Fibroblast of skin of left biceps (primary cell): ENCODE results near the gene NT5DC4.
A peak's percentile ranks its signal among the peaks of the same experiment; 100 is the strongest.

ENCODE experiments used
- DNase-seq, 2 experiments: peaks; one replicate each; pipeline ENCODE4 v3.0.0-alpha.2; 2013; ENCODE audit warnings: low read depth in 2 of 2

Gene NT5DC4

DNA sequence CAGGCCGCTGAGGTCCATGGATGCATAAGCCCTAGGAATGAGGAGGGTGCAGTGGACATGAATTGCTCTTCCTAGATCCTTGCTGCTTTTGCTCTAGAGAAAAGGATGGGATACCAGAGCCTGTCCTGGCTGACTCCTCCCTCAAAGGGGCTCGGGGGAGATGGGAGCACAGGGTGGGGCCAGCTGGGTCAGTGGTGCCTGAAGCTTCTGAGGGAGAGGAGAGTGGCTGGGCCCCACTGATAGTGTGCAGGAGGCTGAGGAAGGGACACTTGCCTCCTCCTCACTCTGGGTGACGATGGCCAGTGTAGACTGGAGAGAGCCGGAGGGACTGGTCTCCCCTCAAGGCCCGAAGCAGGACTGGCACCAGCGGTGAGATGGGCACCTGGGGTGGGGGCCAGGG lies at the start of gene NT5DC4:
TSS of gene NT5DC4 (plus strand) at position 236 of the 400 bp plus-strand sequence. CDS start at position 296, 60 bp downstream.
- DNase-seq: no peak

DNA sequence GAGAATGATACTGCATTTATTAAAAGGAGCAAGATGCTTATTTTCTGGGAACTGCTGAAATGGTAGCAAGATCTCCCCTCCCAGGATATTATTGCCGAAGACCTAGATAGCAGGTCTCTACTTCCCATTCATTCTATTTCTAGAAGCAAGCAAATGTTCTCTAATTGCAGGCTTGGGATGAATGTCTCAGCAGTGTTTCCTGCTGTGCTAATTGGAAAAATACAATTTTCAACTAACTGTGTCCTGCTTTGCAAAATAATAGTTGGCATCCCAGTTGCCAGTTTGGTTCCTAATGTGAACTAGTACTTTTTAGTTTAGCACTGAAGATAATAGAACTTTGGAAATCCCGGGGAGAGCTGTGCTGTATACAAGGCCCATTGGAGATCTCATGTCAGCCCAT lies 49.0 kb upstream of the NT5DC4 start:
- no peak for DNase-seq

DNA sequence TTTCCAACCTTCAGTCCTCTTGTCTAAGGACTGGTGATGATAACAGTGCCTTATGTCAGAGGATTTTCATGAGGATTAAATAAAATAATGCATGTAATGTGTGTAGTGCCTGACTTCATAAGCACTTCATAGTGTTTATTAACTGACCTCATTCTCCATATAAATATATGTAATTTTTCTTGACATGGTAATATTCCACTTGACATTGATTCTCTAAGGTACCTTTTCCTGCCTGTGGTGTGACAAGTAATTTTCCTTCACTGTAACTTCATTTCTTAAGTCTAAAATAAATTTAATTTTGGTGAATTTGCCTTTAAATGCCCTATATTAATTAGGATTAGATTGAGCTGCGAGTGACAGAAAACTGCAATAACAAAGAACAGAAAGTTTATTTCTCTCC lies 47.8 kb upstream of the NT5DC4 start:
- DNase-seq: no peak

DNA sequence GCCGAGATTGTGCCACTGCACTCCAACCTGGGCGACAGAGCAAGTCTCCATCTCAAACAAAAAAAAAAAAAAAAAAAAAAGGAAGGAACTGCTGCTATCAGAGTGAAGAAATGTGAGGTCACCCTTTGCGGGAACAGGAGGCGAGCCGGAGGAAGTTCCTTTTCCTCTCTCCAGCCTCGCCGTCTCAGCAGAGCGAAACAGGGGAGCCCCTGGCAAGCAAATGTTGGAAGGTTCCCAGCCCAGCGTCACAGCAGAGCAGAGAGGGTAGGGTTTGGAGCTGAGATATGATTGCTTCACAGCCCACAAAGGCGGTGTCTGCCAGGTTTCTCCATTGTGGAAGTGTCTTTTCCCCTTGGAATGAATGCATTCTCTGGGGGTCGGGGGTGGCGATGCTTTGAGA lies 46.6 kb upstream of the NT5DC4 start:
- DNase-seq: no peak

DNA sequence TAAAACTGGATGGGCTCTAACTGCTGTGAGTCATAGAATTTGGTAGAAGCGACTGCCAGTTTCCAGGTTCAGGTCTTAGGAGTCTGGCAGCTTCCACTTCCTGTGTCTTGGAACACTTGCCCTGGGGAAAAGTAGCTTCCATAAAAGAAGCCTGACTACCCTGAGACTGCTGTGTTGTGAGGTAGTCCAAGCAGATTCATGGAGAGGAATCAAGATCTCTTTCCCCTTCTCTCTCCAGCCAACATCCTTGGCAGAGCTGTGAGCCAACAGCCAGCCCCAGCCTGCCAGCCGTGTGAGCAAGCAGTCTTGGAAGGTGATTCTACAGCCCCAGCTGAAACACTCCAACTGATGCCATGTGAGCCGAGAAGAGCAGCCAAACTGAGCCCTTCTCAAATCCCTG lies 41.3 kb upstream of the NT5DC4 start:
- no peak for DNase-seq

DNA sequence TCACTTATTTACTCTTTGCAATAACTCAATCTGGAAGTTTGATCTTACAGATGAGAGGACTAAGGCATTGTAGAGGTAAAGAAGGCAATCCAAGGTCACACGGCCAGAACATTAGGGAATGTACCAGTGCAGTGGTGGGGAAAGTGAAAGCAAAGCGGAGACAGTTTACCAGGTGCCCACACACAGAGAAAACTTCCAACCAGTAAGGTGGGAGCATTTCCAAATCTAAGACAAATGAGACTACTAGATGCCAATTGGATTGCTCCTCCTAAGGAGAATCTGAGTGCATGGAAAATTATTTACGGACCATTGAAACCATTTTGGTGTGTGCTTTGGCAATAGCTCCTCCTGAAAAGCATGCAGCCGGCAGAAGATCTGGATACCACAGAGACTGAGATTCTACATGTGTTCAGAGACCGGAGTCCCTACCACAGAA lies 40.1 kb upstream of the NT5DC4 start:
- no peak for DNase-seq

DNA sequence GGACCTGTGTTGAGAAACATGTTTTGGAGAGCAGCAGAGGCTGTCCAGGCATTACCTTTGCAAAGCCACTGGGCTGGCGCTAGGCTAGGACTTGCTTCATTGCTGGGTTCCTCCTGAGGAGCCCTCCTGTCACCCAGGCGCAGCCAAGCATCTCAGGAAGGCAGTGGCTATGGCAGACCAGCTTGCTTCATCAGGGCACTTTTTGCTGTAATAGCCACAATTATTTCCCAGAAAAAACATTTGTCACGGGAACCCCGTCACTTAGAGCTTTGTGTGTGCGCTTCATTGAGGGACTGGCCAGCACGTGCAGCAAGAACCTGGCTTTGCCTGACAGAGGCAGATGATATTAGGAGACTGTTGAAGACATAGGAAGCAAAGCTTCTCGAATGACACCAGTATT lies 38.7 kb upstream of the NT5DC4 start:
- no peak for DNase-seq

DNA sequence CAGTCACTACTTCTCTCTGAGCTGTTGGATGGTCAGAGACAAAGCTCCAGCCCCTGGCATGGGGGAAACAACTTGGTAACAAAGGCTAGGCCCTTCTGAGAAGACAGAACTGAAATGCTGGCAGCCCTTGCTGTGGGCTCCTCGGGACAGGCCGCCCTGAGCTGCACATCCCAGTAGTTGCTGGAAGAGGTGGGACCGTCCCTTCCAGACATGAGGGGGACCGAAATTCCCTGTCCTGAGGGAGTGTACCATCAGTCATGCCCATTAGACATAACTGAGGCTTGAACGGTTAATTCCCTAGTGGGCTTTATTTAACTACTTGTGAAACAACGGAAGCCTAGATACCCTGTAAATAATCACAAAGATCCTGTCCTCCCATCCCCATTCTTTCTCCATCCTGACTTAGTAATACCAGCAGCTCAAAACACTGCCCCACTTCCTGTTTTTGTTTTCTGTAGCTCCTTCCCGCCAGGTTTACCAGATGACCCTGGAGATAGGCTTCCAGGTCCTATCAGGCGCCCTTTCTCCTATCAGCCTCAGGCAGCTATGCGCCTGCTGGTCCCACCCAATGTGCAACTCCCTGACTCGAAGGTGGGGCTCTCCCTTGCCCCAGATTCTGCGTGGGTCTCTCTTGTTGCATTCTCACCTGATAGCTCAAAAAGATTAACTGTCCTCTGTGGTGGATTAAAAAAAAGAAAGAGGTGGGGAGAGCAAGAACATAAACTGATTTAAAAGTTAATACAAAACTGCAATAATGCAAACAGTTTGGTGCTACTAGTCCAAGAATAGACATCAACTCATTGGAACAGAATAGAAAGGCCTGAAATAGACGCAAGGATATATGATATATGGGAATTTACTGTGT lies 37.0 kb upstream of the NT5DC4 start:
- DNase-seq: no peak

DNA sequence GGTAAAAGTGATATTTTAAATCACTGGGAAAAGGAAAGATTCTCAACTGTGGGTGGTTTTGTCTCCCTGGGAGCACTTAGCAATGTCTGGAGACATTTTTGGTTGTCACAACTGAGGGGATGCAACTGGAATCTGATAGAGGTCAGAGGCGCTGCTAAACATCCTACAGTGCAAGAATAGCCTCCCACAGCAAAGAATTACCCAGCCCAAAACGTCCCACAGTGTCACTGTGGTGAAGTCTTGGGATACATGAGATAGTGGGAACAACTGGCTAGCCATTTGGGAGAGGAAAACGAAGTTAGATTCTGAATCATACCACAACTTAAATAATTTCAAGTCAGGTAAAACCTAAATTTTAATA lies 36.4 kb upstream of the NT5DC4 start:
- DNase-seq: no peak

DNA sequence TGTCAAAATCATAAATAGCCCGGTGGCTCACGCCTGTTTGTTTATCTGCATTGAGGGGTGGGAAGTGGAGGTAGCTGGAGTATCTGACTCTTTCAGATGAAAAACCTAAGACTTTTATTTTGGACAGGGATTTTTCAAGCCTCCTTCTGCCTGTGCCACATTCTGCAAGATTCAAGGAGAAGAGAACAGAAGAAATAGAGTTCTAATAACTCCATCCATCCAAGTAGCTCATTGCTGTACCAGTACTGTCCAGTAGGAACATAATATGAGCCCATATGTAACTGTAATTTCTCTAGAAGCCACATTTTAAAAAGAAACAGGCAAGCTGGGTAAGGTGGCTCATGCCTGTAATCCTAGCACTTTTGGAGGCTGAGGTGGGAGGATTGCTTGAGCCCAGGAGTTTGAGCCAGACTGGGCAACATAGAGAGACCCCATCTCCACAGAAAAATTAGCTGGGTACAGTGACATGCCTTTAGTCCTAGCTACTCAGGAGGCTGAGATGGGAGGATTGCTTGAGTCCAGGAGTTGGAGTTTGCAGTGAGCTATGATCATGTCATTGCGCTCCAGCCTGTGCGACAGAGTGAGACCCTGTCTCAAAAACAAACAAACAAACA lies 35.4 kb upstream of the NT5DC4 start:
- DNase-seq: no peak

DNA sequence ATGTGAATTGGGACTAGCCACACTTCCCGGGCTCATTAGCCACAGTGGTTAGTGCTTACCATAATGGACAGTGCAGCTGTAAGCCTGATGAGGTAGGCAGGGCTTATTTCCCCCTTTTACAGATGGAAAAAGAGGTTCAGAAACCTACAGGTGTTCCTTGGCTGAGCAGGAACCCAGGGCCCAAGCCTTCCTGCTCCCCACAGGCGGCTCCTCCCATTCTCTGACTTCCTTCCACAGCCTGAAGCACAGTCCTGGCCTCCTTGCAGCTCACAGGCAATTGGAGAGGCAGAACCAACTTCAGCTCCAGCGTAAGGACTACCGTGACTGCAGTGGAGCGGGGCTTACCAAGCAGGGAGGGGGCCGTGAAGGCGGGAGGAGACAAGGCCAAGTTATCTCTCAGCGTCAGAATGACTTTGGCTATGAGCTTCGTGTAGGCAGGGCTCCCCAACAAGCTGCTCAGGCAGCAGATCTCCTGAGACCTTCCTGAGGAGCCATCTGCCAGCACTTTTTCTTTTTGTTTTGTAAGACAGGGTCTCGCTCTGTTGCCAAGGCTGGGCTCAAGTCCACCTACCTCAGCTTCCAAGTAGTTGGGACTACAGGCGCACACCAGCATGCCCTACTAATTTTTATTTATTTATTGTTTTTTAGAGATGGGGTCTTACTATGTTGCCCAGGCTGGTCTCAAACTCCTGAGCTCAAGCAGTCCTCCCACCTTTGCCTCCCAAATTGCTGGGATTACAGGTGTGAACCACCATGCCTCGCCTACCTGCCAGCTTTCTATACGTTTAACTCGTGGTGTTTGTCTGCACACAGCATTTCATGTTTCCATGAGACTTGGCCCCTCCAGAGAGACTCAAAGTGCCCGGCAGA lies 34.2 kb upstream of the NT5DC4 start:
- no peak for DNase-seq

DNA sequence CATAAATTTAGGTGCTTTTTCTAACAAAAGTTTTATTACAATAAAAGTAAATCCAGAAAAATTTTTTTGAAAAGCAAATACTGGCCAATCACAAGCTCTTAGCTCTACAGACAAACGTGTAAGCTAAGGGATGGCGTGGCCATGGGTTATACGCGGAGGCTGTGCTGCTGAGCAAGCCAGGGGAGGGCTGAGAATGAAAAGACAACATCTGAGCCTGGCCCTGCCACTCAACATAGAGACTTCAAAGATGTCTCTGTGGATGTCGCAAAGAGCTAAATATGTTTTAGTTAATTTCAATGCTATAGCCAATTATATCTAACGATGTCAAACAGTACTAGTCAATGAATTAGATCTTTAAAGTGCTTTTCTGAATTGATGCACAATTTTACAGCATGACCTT lies 33.3 kb upstream of the NT5DC4 start:
- no peak for DNase-seq

DNA sequence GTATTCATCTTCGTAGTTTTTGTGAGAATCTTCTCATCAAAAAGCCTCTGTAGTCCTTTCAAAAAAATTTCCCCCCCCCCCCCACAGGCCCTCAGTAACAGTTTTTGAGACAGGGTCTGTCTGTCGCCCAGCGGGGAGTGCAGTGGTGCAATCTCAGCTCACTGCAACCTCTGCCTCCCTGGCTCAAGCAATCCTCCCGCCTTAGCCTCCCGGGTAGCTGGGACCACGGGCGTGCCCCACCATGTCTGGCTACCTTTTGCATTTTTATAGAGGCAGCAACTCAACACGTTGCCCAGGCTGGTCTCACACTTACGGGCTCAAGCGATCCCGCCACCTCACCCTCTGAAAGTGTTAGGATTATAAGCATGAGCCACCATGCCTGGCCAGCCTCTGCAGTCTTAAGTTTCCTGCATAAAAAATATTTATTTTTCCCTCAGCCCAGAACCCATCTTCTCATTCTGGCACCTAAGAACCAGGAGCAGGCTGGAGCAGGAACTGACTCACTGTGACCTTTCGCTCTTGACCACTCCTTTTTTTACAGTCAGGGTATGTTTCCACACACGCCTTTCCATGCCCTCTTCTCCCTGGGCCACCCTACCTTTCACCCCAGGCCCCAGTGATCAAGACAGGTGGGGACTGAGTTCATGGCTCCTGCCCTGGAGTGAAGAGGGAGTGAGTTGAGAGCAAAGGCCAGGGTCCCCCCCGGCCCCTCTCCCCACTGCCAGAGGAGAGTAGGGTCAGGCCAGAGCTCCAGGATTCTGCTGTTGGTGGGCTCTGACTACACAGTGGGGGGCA lies 32.5 kb upstream of the NT5DC4 start:
- DNase-seq: no peak

DNA sequence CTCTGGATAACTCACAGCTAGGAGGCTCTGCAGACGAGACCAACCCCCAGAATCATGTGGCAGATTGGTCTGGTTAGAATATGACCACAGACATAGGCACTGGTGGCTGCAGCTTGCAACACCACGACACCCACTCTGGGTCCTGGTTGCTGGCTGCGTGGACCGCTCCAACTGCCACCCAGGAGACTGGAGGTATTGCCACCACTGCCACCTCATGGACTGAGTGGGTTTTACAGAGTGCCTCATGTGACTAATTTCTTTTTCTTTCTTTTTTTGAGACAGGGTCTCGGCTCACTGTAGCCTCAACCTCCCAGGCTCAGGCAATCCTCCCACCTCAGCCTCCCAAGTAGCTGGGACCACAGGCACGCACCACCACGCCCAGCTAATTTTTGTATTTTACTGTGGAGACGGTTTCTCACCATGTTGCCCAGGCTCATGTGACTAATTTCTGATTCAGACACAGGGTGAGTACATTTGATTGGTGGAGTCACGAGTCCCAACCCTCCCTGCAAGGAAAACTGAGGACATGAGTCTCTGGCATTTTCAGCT lies 29.9 kb upstream of the NT5DC4 start:
- no peak for DNase-seq

DNA sequence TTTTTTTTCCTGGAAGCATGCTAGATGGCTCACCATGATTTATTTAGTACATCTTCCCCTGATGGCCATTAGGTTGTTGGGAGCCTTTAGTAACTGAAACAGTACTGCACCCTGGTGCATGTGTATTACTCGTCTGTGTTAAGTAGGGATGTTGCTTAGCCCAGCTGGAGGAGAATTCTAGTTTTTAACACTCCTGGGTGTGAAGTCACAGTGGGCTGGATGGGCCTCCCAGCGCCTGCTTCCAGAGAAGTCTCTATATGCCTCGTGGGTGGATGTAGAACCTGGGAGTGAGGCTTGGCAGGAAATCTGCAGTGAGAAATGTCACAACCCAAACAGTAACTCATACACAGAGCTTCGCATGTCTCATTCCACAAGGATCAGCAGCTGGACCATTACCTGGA lies 28.9 kb upstream of the NT5DC4 start:
- DNase-seq: no peak

DNA sequence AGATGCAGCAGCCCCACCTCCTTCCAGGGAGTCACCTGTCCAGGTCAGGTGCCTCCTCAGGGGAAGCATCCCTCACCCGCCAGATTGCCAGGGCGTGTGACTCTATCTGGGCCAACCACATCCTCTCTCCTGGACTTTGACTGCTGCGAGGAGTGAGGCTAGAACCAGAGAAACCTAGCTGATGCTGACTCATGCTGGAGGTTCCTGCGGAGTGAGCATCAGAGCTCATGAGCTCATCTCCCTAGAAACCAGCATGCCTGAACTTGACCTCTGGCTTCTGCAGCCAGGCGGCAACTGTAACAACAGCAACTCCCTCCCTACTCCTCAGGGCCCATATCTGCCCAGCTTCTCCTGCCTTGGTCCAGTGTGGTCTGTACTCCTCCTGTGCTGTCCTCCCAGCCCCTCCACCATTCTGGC lies 28.3 kb upstream of the NT5DC4 start:
- DNase-seq: peak; percentile 42 to 44

DNA sequence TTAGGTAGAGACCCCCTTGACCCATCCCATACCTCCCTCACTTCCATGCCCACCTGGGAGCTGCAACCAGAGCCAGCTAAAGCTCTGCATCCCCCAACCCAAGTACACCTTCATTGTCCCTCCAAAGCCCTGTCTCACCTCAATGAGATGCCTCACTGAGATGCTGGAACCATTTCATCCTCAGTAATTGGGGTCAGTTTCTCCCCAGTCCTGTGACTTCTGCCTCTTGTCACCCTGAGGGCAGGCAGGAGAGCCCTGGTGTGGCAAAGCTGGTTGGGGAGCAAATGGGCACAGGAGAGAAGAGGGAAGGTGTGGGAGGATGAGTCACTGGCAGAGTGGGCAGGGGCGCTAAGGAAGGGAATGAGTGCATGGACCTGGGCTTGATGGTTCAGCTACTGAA lies 27.9 kb upstream of the NT5DC4 start:
- no peak for DNase-seq

DNA sequence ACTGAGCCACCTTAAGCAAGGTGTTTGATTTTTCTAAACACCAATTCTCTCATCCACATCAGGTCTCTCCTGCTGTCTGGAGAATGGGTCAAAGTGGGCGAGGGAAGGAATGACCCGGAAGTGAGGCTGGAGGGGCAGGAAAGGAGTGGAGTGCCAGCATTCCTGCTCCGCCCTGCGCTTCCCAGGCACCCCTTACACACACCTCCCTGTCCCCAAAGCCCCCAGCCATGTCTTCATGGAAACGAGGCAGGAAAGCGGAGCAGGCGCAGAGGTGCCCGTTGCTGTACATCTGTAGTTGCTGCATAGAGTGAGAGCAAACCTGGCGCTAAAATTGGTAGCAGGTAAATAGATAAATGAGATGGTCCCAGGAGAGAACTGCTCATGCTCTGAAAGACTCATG lies 27.2 kb upstream of the NT5DC4 start:
- no peak for DNase-seq

DNA sequence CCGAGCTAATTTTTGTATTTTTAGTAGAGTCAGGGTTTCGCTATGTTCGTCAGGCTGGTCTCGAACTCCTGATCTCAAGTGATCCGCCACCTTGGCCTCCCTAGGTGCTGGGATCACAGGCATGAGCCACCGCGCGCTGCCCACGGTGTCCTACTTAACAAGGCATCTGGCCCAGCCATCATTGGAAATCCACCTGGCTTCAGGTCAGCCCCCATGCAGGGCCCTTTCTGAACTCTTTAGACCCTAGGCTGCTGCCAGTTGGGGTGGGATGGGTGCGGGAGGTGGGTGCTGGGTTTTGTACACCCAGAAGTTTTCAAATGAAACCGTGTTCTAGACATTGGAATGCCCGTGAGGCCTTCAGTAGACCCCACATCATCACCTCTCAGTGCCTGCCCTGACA lies 26.6 kb upstream of the NT5DC4 start:
- no peak for DNase-seq

DNA sequence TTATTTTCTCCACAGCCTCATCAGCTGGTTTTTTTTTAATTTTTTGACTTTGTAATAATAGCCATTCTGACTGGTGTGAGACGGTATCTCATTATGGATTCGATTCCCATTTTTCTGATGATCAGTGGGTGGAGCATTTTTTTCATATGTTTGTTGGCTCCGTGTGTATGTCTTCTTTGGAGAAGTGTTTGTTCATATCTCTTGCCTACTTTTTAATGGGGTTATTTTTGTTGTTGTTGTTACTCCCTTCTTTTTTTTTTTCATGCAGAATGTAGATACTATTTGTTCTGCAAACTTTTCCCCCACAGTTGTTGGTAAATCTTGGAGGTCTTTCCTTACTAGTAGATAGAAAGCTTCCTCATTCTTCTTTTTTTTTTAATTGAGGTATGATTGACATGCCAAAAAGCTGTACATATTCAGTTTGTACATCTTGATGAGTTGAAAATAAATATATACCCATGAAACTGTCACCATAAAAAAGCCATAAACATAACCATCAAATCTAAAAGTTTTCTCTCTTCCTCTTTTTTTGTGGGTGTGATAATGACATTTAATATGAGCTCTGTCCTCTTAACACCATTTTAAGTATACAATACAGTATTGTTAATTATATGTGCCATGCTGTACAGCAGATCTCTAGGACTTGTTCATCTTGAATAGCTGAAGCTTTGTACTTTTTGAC lies 21.8 kb upstream of the NT5DC4 start:
- no peak for DNase-seq
